ENCODE data around the gene PLCXD3.

DNA sequence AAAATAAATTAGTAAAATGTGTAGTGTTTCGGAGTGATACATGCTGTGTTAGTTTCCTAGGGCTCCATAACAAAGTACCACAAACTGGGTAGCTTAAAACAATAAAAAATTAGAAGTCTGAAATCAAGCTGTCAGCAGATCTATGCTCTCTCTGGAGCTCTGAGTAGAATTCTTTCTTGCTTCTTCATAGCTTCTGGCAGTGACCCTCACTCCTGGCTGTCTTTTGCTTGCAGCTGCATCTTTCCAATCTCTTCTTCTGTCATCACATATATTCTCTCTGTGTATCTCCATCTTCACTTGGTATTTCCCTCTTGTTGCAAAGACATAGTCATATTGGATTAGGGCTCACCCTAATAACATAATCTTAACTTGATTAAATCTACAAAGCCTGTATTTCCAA lies 37.6 kb upstream of the PLCXD3 start:
- TF ChIP-seq YY1 (tag by site-specific recombination; IDR thresholded peaks at IDR 0.05): no peak
- no peak for TF ChIP-seq ZBTB7A (tag by site-specific recombination; IDR thresholded peaks at IDR 0.05; ENCODE audit: low read depth)
- TF ChIP-seq, protein P1, sequence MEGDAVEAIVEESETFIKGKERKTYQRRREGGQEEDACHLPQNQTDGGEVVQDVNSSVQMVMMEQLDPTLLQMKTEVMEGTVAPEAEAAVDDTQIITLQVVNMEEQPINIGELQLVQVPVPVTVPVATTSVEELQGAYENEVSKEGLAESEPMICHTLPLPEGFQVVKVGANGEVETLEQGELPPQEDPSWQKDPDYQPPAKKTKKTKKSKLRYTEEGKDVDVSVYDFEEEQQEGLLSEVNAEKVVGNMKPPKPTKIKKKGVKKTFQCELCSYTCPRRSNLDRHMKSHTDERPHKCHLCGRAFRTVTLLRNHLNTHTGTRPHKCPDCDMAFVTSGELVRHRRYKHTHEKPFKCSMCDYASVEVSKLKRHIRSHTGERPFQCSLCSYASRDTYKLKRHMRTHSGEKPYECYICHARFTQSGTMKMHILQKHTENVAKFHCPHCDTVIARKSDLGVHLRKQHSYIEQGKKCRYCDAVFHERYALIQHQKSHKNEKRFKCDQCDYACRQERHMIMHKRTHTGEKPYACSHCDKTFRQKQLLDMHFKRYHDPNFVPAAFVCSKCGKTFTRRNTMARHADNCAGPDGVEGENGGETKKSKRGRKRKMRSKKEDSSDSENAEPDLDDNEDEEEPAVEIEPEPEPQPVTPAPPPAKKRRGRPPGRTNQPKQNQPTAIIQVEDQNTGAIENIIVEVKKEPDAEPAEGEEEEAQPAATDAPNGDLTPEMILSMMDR (tag by site-specific recombination; IDR thresholded peaks at IDR 0.05): no peak
- no peak for TF ChIP-seq GLI4 (tag by site-specific recombination; IDR thresholded peaks at IDR 0.05)
- TF ChIP-seq SALL2 (tag by site-specific recombination; IDR thresholded peaks at IDR 0.05; ENCODE audit: borderline replicate concordance): no peak
- no peak for TF ChIP-seq ZNF510 (tag by site-specific recombination; IDR thresholded peaks at IDR 0.05; ENCODE audit: insufficient replicate concordance)
- no peak for TF ChIP-seq MEIS1 (CRISPR knock-in tag; IDR thresholded peaks at IDR 0.05; ENCODE audit: borderline replicate concordance)

All from HEK293 (cell line).